ENCODE measurements around the gene OSBPL7. TPM values are rescaled to one million over a fixed set of nuclear protein-coding genes. Genes with fewer than 3 reads are reported as not detected.

OSBPL7 gene
- total RNA-seq, 2 experiments from 2014 or later, result 14.7 to 15.6 TPM

DNA sequence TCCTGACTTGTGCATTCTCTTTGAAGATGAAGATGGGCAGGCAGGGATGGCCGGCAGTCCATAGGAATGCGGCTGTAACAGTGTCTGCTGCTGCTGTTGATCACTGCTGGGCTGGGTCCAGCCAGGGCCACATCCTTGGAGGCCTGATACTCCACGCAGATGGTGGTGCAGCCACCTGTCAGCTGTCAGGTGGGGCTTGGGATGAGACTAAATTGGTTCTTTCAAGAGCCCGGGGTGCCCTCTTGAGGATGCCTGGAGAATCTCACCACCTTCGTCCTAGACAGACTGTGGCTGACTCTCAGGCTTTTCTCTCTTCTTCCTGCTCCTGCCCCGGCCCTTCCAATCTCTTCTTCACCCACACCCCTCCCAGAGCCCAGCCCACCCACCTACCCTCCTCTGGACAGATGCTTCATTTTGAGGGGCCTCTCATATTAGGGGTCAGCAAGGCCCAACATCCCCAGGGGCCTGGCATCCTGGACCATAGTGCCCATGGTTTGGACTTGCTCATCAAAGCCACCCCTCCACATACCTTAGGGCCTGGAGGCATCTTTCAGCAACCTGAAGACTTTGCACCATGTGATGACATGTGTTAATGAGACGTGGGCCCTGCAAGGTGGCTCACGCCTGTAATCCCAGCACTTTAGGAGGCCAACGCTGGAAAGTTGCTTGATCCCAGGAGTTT, 19.1 kb downstream of the OSBPL7 start:
- H3K27me3 Mint-ChIP-seq, result no peaks in the 10 kb centered on the region
- intact Hi-C loops (cut with micrococcal nuclease), result loop anchor here (2.0 to 5.0 kb wide), 3 partner anchors 26 to 105 kb away; no protein-coding TSS in a partner anchor
- DNase-seq, result peak; percentile 71
- CTCF ChIA-PET, result interaction anchor here (0.7 to 2.4 kb wide), 8 partner anchors 12 to 184 kb away, joined by 3 to 13 read pairs (median 6); no protein-coding TSS in a partner anchor
- H3K4me3 Mint-ChIP-seq, result no peak overlapping the region
- peaks cover 4% of the 10 kb centered on the region for H3K36me3 Mint-ChIP-seq
- POLR2A ChIA-PET, result interaction anchor here (0.7 kb wide), 1 partner anchor 29 kb away, joined by 3 read pairs; no protein-coding TSS in a partner anchor
- no peak overlapping the region for H3K27ac Mint-ChIP-seq
- H3K4me1 Mint-ChIP-seq (ENCODE audit: low read depth), result no peaks in the 10 kb centered on the region
- H3K9me3 Mint-ChIP-seq, result no peaks in the 10 kb centered on the region

DNA sequence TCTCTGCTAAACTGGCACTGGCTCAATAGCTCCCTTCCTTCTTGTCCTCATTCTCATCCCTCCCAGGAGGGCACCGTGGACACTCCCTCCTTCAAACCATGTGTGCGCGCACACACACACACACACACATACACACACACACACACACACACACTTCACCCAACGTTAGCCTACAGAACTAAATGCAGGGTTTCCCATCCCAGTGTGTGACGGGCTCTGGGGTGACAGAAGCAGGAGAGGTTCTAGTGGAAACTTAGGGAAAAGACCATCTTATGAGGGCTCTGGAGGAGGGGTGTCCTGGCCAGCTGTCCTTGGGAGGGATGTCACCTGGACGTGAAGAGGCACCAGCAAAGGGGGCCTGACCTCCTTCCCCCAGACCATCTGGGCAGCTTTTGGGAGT, 19.7 kb downstream of the OSBPL7 start:
- Mint-ChIP-seq H3K9me3 (no peaks in the 10 kb centered on the region), H3K4me3 (no peak overlapping the region), H3K4me1 (ENCODE audit: low read depth) (no peaks in the 10 kb centered on the region), H3K27me3 (no peaks in the 10 kb centered on the region), H3K36me3 (no peaks in the 10 kb centered on the region), H3K27ac (no peak overlapping the region)
- ChIA-PET CTCF (interaction anchor here (1.0 to 2.4 kb wide), 9 partner anchors 12 to 183 kb away, joined by 3 to 13 read pairs (median 5); no protein-coding TSS in a partner anchor), POLR2A (no interaction called here)
- intact Hi-C loops (cut with micrococcal nuclease), result loop anchor here (2.0 to 5.0 kb wide), 3 partner anchors 25 to 105 kb away; no protein-coding TSS in a partner anchor
- no peak for DNase-seq

DNA sequence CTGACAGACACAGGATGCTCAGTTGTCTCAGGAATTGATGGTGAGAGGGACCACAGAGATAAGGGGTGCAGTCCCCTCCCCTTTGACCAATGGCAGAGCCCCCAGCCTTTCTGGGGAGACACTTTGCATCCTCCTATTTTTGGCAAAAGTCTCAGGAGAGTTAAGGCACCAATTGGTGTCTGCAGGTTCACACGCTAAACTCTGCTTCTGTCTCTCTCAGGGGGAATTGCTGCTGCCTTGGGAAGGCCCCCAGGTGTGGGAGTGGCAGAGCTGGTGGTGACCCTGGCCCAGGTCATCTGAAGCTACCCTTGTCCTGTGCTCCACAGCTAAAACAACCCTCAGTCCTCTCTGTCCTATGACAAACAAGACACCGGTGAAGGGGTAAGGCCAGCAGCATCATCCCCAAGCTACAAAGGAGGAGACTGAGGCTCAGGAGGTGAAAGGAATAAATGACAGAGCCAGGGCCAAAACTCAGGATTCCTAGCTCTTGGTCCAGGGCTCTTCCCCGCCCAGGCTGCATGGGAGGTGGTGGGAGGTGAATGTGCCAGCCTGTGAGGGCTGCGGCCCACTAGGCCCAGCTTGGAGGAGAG, 20.3 kb downstream of the OSBPL7 start:
- no peaks in the 10 kb centered on the region for H3K4me1 Mint-ChIP-seq (ENCODE audit: low read depth)
- no peak overlapping the region for H3K27ac Mint-ChIP-seq
- ChIA-PET POLR2A (interaction anchor here (0.6 kb wide), 1 partner anchor 14 kb away, joined by 5 read pairs; no protein-coding TSS in a partner anchor), CTCF (interaction anchor here (0.7 to 2.4 kb wide), 10 partner anchors 9 to 182 kb away, joined by 3 to 13 read pairs (median 4); no protein-coding TSS in a partner anchor)
- H3K4me3 Mint-ChIP-seq, result no peak overlapping the region
- no peak for DNase-seq
- H3K36me3 Mint-ChIP-seq, result no peaks in the 10 kb centered on the region
- intact Hi-C loops (cut with micrococcal nuclease), result loop anchor here (5.0 kb wide), 2 partner anchors 59 to 104 kb away; no protein-coding TSS in a partner anchor
- H3K27me3 Mint-ChIP-seq, result no peaks in the 10 kb centered on the region
- no peaks in the 10 kb centered on the region for H3K9me3 Mint-ChIP-seq

DNA sequence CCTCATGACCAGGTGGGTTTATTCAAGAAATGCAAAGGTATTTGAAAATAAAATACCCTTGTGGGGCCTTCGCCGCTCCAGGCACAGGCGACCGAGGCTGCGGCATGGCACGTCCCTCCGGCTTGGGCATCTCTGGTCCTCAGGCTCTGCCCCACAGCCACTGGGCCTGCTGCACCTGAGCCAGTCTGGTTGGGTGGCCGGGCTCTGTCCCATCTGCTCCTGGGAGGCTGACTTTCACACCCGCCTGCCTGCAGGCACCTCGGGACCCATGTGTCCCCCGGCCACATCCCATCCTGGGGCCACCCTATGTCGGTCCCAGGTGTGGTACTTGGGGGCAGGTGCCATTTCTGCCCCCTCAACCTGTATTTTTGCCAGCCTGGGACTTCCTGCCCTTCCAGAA, 20.9 kb downstream of the OSBPL7 start:
- H3K36me3 Mint-ChIP-seq, result no peaks in the 10 kb centered on the region
- no peaks in the 10 kb centered on the region for H3K9me3 Mint-ChIP-seq
- intact Hi-C loops (cut with micrococcal nuclease), result loop anchor here (5.0 kb wide), 2 partner anchors 58 to 103 kb away; no protein-coding TSS in a partner anchor
- H3K27ac Mint-ChIP-seq, result no peak overlapping the region
- no peak for DNase-seq
- no peaks in the 10 kb centered on the region for H3K4me1 Mint-ChIP-seq (ENCODE audit: low read depth)
- ChIA-PET POLR2A (interaction anchor here (0.6 kb wide), 1 partner anchor 14 kb away, joined by 5 read pairs; no protein-coding TSS in a partner anchor), CTCF (interaction anchor here (0.7 to 2.4 kb wide), 6 partner anchors 8 to 103 kb away, joined by 3 to 13 read pairs (median 7); no protein-coding TSS in a partner anchor)
- no peaks in the 10 kb centered on the region for H3K27me3 Mint-ChIP-seq
- H3K4me3 Mint-ChIP-seq, result no peak overlapping the region

DNA sequence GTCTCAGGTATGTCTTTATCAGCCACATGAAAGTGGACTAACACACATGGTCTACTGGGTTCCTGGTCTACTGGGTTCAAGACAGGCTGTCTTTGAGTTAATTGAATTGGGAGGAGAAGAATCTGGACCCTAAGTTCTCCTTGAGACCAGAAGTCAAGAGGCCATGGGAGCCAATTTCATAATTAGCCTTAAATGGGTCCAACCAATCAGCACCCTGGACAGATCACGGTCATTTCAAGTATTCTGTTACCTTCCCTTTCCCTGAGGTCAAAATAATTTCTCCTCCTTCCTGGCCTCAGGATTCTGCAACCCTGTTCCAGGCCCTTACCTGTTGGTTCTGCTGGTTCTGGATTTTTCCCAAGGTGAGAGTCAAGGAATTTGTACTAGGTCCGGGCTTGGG, 23.8 kb downstream of the OSBPL7 start:
- intact Hi-C loops (cut with micrococcal nuclease), result no loop called here
- ChIA-PET CTCF (interaction anchor here (0.8 to 1.8 kb wide), 3 partner anchors 8 to 101 kb away, joined by 3 to 10 read pairs (median 4); partner anchors contain the start of gene TBX21), POLR2A (no interaction called here)
- no peak for DNase-seq
- Mint-ChIP-seq H3K4me1 (ENCODE audit: low read depth) (no peaks in the 10 kb centered on the region), H3K9me3 (no peaks in the 10 kb centered on the region), H3K27ac (no peak overlapping the region), H3K27me3 (peaks cover 8% of the 10 kb centered on the region), H3K36me3 (no peaks in the 10 kb centered on the region), H3K4me3 (no peak overlapping the region)

DNA sequence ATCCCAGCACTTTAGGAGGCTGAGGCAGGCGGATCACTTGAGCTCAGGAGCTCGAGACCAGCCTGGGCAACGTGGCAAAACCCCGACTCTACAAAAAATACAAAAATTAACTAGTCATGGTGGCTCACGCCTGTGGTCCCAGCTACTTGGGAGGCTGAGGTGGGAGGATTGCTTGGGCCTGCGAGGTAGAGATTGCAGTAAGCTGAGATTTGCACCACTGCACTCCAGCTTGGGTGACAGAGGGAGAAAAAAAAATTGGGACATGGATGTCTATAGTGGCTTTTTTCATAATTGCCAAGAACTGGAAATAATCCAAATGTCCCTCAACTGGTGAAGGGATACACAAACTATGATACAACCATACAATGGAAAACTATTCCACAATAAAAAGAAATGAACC, 28.6 kb downstream of the OSBPL7 start:
- POLR2A ChIA-PET, result no interaction called here
- Mint-ChIP-seq H3K27ac (no peak overlapping the region), H3K4me3 (no peak overlapping the region), H3K9me3 (no peaks in the 10 kb centered on the region), H3K27me3 (peaks cover 38% of the 10 kb centered on the region), H3K4me1 (ENCODE audit: low read depth) (peaks cover 11% of the 10 kb centered on the region), H3K36me3 (no peaks in the 10 kb centered on the region)
- CTCF ChIA-PET, result interaction anchor here (0.6 to 1.1 kb wide), 2 partner anchors 94 to 127 kb away, joined by 3 read pairs; no protein-coding TSS in a partner anchor
- DNase-seq, result no peak
- intact Hi-C loops (cut with micrococcal nuclease), result loop anchor here (5.0 kb wide), 2 partner anchors 61 to 131 kb away; partner anchors contain the start of gene TBX21

DNA sequence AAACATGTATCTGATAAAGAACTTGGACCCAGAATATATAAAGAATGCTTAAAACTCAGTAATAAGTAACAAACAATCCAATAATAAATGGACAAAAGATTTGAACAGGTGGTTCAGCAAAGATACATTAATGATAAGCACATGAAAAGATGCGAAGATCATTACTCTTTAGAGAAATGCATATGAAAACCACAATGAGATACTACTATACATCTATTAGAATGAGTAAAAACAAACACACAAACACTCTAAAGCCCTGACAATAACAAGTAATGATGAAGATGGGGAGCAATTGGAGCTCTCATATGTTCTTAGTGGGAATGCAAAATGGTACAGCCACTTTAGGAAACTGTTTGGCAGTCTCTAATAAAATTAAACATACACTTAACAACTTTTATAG, 29.1 kb downstream of the OSBPL7 start:
- H3K4me1 Mint-ChIP-seq (ENCODE audit: low read depth), result peaks cover 11% of the 10 kb centered on the region
- H3K4me3 Mint-ChIP-seq, result no peak overlapping the region
- CTCF ChIA-PET, result interaction anchor here (0.7 kb wide), 1 partner anchor 9 kb away, joined by 3 read pairs; no protein-coding TSS in a partner anchor
- POLR2A ChIA-PET, result no interaction called here
- H3K27ac Mint-ChIP-seq, result no peak overlapping the region
- no peaks in the 10 kb centered on the region for H3K36me3 Mint-ChIP-seq
- no peaks in the 10 kb centered on the region for H3K9me3 Mint-ChIP-seq
- peaks cover 40% of the 10 kb centered on the region for H3K27me3 Mint-ChIP-seq
- DNase-seq, result no peak
- intact Hi-C loops (cut with micrococcal nuclease), result loop anchor here (5.0 kb wide), 2 partner anchors 60 to 130 kb away; partner anchors contain the start of gene TBX21

DNA sequence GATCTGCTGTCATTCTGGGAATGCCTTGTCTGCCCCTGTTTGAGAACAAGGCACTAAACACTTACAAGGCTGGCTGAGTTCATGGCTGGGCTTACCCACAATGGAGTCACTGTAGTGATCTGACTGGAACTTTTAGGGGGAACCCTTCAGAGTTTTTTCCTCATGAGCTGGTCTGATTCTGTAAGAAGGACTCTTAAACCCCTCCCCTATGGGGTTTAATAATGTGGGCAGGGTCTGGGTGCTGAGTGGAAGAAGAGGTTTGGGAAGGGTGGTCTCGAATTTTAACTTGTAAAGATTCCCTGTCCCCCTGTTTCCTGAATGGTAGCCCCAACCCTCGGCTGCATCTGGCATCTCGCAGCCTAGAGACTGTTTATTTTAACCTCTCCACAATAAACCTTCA, 30.6 kb downstream of the OSBPL7 start:
- H3K9me3 Mint-ChIP-seq, result no peaks in the 10 kb centered on the region
- POLR2A ChIA-PET, result interaction anchor here (1.2 kb wide), 1 partner anchor 49 kb away, joined by 3 read pairs; no protein-coding TSS in a partner anchor
- H3K36me3 Mint-ChIP-seq, result no peaks in the 10 kb centered on the region
- peaks cover 41% of the 10 kb centered on the region for H3K27me3 Mint-ChIP-seq
- peaks cover 11% of the 10 kb centered on the region for H3K4me1 Mint-ChIP-seq (ENCODE audit: low read depth)
- CTCF ChIA-PET, result interaction anchor here (0.6 to 2.7 kb wide), 5 partner anchors 15 to 126 kb away, joined by 3 to 34 read pairs (median 7); no protein-coding TSS in a partner anchor
- H3K27ac Mint-ChIP-seq, result no peak overlapping the region
- no peak for DNase-seq
- intact Hi-C loops (cut with micrococcal nuclease), result loop anchor here (5.0 kb wide), 2 partner anchors 59 to 129 kb away; partner anchors contain the start of gene TBX21
- H3K4me3 Mint-ChIP-seq, result no peak overlapping the region

DNA sequence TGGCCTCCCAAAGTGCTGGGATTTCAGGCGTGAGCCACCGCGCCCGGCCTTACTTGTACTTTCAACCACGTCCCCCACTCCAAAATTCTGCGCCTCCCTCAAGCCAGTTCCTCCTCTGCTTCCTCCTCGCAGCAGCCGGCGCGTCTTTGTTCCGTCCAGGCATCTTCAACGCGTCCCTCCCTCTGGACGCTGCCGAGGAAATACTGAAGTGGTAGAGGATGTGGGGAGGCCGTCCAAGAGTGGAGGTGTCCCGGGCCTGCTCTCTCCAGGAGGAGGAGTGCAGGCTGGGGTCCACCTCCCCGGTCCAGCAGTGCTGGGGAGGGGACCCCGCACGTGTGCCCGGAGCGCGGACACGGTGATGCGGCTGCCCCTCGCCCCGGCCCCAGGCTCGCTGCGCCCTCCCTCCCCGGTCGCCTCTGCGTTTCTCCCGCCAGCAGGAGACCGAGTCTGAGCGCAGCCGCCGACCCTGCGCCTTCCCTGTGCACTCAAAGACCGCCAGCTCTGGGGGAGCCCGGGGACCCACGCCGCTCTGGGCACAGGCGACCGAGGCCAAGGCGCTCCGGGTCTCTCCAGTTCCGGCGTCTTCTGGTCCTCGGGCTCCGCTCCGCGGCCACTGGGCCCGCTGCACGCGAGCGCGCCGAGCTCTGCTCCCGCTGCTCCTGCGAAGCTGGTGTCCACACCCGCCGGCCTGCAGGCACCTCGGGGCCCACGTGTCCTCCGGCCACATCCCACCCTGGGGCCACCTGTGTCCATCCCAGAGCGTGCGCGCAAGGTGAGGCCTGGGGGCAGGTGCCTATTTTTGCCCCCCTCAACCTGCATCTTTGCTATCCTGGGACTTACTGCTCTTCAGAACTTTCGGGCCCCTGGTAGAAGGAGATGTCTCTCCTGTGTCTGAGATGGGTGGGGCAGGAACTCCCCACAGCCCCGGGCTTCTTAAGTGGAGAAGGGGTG, 31.7 kb downstream of the OSBPL7 start:
- H3K4me1 Mint-ChIP-seq (ENCODE audit: low read depth), result peaks cover 11% of the 10 kb centered on the region
- CTCF ChIA-PET, result interaction anchor here (0.6 to 2.7 kb wide), 32 partner anchors 8 to 427 kb away, joined by 3 to 34 read pairs (median 4); partner anchors contain the start of genes KPNB1, SCRN2 and TBKBP1
- POLR2A ChIA-PET, result interaction anchor here (0.6 to 0.8 kb wide), 2 partner anchors 101 to 114 kb away, joined by 3 to 5 read pairs; no protein-coding TSS in a partner anchor
- DNase-seq, result peak; percentile 78
- H3K27ac Mint-ChIP-seq, result no peak overlapping the region
- no peaks in the 10 kb centered on the region for H3K9me3 Mint-ChIP-seq
- H3K27me3 Mint-ChIP-seq, result peaks cover 43% of the 10 kb centered on the region
- H3K4me3 Mint-ChIP-seq, result peak overlapping the region; percentile 66
- intact Hi-C loops (cut with micrococcal nuclease), result loop anchor here (5.0 kb wide), 2 partner anchors 58 to 128 kb away; partner anchors contain the start of gene TBX21
- no peaks in the 10 kb centered on the region for H3K36me3 Mint-ChIP-seq

DNA sequence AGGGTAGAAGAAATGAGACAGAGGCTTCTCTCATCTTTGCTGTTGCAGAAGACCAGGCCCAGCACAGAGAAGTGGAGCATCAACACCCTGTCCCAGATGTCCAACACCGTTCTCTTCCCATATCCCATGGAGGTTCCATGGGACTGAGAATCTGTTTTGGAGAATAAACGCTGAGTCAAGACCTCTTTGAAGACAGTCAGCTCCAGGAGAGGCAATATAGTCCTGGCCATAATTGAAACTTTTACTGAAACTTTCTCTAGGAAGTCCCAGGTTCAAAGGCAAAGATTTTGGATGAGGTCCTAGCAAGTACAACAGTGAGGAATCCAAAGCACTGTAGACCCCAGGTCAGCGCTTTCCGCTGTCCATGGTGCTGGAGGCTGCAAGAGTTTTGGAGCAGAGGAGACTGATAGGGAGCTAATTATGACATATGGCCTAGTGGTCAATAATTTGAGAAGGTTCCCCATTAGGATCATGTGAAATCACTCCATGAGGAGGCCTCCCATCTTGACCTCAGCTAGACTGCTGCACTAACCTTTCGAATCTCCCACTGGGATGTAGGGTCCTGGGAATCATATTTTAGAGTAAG, 36.0 kb downstream of the OSBPL7 start:
- H3K27ac Mint-ChIP-seq, result no peak overlapping the region
- peaks cover 8% of the 10 kb centered on the region for H3K4me1 Mint-ChIP-seq (ENCODE audit: low read depth)
- intact Hi-C loops (cut with micrococcal nuclease), result no loop called here
- ChIA-PET POLR2A (no interaction called here), CTCF (interaction anchor here (1.0 to 2.1 kb wide), 5 partner anchors 10 to 108 kb away, joined by 4 to 11 read pairs (median 4); no protein-coding TSS in a partner anchor)
- H3K36me3 Mint-ChIP-seq, result no peaks in the 10 kb centered on the region
- peaks cover 24% of the 10 kb centered on the region for H3K27me3 Mint-ChIP-seq
- H3K9me3 Mint-ChIP-seq, result no peaks in the 10 kb centered on the region
- DNase-seq, result peak; percentile 57
- no peak overlapping the region for H3K4me3 Mint-ChIP-seq

All from activated CD4-positive, alpha-beta memory T cell treated with anti-CD3 and anti-CD28 coated beads for 36 hours (primary cell).